ENCODE data around the gene INSL6. TPM values are rescaled to one million over a fixed set of nuclear protein-coding genes. Genes with fewer than 3 reads are reported as not detected.

The INSL6 gene
- total RNA-seq, 1 experiment from 2014 or later: not detected

Other genes with a start within 250 kb of the INSL6 start
- 3.2 and 6.5 TPM in 2 replicates for gene JAK2, start 200.4 kb downstream of the INSL6 start, total RNA-seq (2014; rRNA removed; shearing (Covaris generic))
- not detected in 2 replicates for gene INSL4, start 45.8 kb upstream of the INSL6 start, total RNA-seq (2014; rRNA removed; shearing (Covaris generic))
- gene RLN2, start 119.1 kb upstream of the INSL6 start, total RNA-seq (2014; rRNA removed; shearing (Covaris generic)): 0.62 TPM in 1 of 2 replicates, not detected in the other
- gene RLN1, start 154.2 kb upstream of the INSL6 start, total RNA-seq (2014; rRNA removed; shearing (Covaris generic)): not detected in 2 replicates

Measured in M059J (cell line).